Thymus (tissue), 2 donors: ENCODE results near the gene CRIP1. TPM values are rescaled to one million over a fixed set of nuclear protein-coding genes. Genes with fewer than 3 reads are reported as not detected.

Experiments used
- polyA plus RNA-seq: library from polyadenylated mRNA; stranded (reverse); fragments of 200-250 nt; gene quantifications from one replicate; pipeline ENCODE4 v1.2.3, GENCODE V29; 2013
- total RNA-seq: library from RNA; stranded (reverse); fragments of 120-200 nt; gene quantifications from one replicate; pipeline ENCODE4 v1.2.4, GENCODE V29; 2013
- donor health status: healthy.

CRIP1 gene
- total and polyA plus RNA-seq, 2 donors, result 108 to 471 TPM

Other genes starting within 250 kb of the CRIP1 start
- gene BTBD6, start 238.4 kb upstream of the CRIP1 start, total RNA-seq, result 26.3 TPM
- gene BTBD6, start 238.4 kb upstream of the CRIP1 start, polyA plus RNA-seq, result 44.9 TPM
- gene BRF1, start 185.9 kb upstream of the CRIP1 start, total RNA-seq, result 14.7 TPM
- gene BRF1, start 185.9 kb upstream of the CRIP1 start, polyA plus RNA-seq, result 29.8 TPM
- gene PACS2, start 172.1 kb upstream of the CRIP1 start, total RNA-seq, result 20.5 TPM
- 64.6 TPM for gene PACS2, start 172.1 kb upstream of the CRIP1 start, polyA plus RNA-seq
- gene TEX22, start 88.3 kb upstream of the CRIP1 start, total RNA-seq, result 0.85 TPM
- gene TEX22, start 88.3 kb upstream of the CRIP1 start, polyA plus RNA-seq, result 1.2 TPM
- gene MTA1, start 67.1 kb upstream of the CRIP1 start, total RNA-seq, result 32.5 TPM
- gene MTA1, start 67.1 kb upstream of the CRIP1 start, polyA plus RNA-seq, result 80.8 TPM
- gene CRIP2, start 12.1 kb upstream of the CRIP1 start, total RNA-seq, result 15.9 TPM
- 89.7 TPM for gene CRIP2, start 12.1 kb upstream of the CRIP1 start, polyA plus RNA-seq
- gene TEDC1, start 4.4 kb downstream of the CRIP1 start, total RNA-seq, result 17.9 TPM
- gene TEDC1, start 4.4 kb downstream of the CRIP1 start, polyA plus RNA-seq, result 23.3 TPM
- 2.8 TPM for gene TMEM121, start 39.7 kb downstream of the CRIP1 start, total RNA-seq
- 2.1 TPM for gene TMEM121, start 39.7 kb downstream of the CRIP1 start, polyA plus RNA-seq